HepG2 (cell line): ENCODE data around the gene CA7. TPM values are rescaled to one million over a fixed set of nuclear protein-coding genes. Genes with fewer than 3 reads are reported as not detected.

Experiments
- ARNT2 ChIP-seq: sonication (generic); formaldehyde crosslinking; IDR thresholded peaks from 2 replicates; pipeline ENCODE4 v1.8.0; 2022; ENCODE audit warnings: mild to moderate bottlenecking, low read depth, missing genetic modification reagents, moderate library complexity
- CEBPB ChIP-seq: IDR thresholded peaks from 2 replicates; pipeline ENCODE4 v1.6.1; 2011; ENCODE audit warnings: low read depth, low read length, improper control_type of control experiment, borderline replicate concordance
- FOXM1 ChIP-seq: sonication (generic); formaldehyde crosslinking; IDR thresholded peaks from 2 replicates; pipeline ENCODE4 v1.5.0; 2020; ENCODE audit warnings: missing genetic modification reagents
- MYNN ChIP-seq: sonication (generic); formaldehyde crosslinking; IDR thresholded peaks from 2 replicates; pipeline ENCODE4 v1.4.0; 2020; ENCODE audit warnings: mild to moderate bottlenecking, low read depth, missing genetic modification reagents
- RAD51 ChIP-seq: fragments of 450-650 bp; IDR thresholded peaks from 2 replicates; pipeline ENCODE4 v1.6.1; 2016; ENCODE audit warnings: borderline replicate concordance
- RELA ChIP-seq: sonication (generic); formaldehyde crosslinking; IDR thresholded peaks from 2 replicates; pipeline ENCODE4 v1.4.0; 2020; ENCODE audit warnings: missing genetic modification reagents
- RFXAP ChIP-seq: sonication (generic); formaldehyde crosslinking; IDR thresholded peaks from 2 replicates; pipeline ENCODE4 v1.4.0; 2020; ENCODE audit warnings: missing genetic modification reagents, borderline replicate concordance
- TEAD2 ChIP-seq: sonication (generic); formaldehyde crosslinking; IDR thresholded peaks from 2 replicates; pipeline ENCODE4 v1.9.0; 2021; ENCODE audit warnings: missing genetic modification reagents
- ZNF597 ChIP-seq: sonication (generic); formaldehyde crosslinking; IDR thresholded peaks from 2 replicates; pipeline ENCODE4 v1.5.0; 2020; ENCODE audit warnings: missing genetic modification reagents
- ZSCAN25 ChIP-seq: sonication (generic); formaldehyde crosslinking; IDR thresholded peaks from 2 replicates; pipeline ENCODE4 v1.8.0; 2022; ENCODE audit warnings: mild to moderate bottlenecking, missing genetic modification reagents
- polyA plus RNA-seq, 8 experiments: library from polyadenylated mRNA; depleted of rRNA in 3 of 8; stranded (reverse) in 7 of 8; unstranded in 1 of 8; fragments of >200 nt; fragmentation: Illumina TruSeq in 4 of 8; extraction: Trizol in 4 of 8; gene quantifications; 2 replicates each; pipeline versions ENCODE4 v1.2.1 to v1.2.3, GENCODE V29; 2011 to 2016; ENCODE audit warnings: low read depth in 4 of 8, missing spikeins in 1 of 8, mixed read lengths in 1 of 8; ENCODE audit not compliant: insufficient read depth in 1 of 8
- total RNA-seq, 5 experiments: library from RNA; depleted of rRNA; stranded (reverse); fragments of >200 nt; fragmentation: Illumina TruSeq; extraction: Trizol; gene quantifications; 2 replicates each; pipeline ENCODE4 v1.2.3, GENCODE V29; 2016; ENCODE audit warnings: low read depth in 1 of 5
- TF ChIP-seq, protein P1 (sequence below): sonication (generic); formaldehyde crosslinking; IDR thresholded peaks from one replicate; pipeline ENCODE4 v1.5.1; 2020; ENCODE audit warnings: mild to moderate bottlenecking, missing genetic modification reagents; ENCODE audit errors: not compliant biosample characterization
- TF ChIP-seq, protein P2 (sequence below): sonication (generic); formaldehyde crosslinking; IDR thresholded peaks from 2 replicates; pipeline ENCODE4 v1.4.0; 2020; ENCODE audit warnings: low read depth, mild to moderate bottlenecking, missing genetic modification reagents
- TF ChIP-seq, protein P3 (sequence below): sonication (generic); formaldehyde crosslinking; IDR thresholded peaks from 2 replicates; pipeline ENCODE4 v1.9.0; 2022; ENCODE audit warnings: missing genetic modification reagents, mild to moderate bottlenecking, borderline replicate concordance
- TF ChIP-seq, protein P4 (sequence below): sonication (generic); formaldehyde crosslinking; IDR thresholded peaks from 2 replicates; pipeline ENCODE4 v1.4.0; 2020; ENCODE audit warnings: missing genetic modification reagents

Gene CA7
- total and polyA plus RNA-seq, 2 of the 13 experiments (the other 11 are each of a cell fraction or from before 2014, with no cell fraction given): not detected

DNA sequence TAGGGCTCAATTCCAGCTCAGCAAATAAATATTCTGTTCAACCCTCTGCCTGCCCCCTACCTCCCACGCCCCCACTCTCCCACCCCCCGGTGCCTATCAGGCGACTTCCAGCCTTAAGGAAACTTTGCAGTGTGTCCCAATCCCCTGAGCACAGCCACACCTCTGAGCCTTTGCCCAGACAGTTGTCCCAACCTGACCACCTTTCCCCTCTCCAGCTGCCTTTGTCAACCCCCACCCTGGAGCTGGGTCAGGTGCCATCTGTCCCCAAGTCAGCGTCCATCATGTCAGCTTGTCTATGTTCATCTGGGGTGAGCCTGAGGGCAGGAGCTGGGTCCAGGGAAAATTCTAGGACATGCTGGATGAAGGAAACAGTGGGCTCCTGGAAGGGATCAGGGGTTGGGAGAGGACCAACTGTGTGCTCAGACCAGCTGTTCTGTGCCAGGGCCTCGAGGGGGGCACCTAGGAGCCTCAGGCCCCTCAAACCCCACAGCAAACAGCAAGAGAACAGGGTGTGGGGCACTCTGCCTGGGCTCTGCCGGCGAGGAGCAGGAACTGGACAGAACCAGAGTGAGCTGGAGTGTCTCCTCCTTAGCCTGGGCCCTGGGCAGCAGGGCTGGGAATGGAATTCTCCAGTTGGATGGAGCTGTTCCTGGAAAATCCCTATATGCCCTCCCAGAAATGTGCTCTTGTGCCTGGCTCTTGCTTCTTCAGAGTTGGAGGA is 56.7 kb downstream of the CA7 start (continued):
- TF ChIP-seq, protein P1, sequence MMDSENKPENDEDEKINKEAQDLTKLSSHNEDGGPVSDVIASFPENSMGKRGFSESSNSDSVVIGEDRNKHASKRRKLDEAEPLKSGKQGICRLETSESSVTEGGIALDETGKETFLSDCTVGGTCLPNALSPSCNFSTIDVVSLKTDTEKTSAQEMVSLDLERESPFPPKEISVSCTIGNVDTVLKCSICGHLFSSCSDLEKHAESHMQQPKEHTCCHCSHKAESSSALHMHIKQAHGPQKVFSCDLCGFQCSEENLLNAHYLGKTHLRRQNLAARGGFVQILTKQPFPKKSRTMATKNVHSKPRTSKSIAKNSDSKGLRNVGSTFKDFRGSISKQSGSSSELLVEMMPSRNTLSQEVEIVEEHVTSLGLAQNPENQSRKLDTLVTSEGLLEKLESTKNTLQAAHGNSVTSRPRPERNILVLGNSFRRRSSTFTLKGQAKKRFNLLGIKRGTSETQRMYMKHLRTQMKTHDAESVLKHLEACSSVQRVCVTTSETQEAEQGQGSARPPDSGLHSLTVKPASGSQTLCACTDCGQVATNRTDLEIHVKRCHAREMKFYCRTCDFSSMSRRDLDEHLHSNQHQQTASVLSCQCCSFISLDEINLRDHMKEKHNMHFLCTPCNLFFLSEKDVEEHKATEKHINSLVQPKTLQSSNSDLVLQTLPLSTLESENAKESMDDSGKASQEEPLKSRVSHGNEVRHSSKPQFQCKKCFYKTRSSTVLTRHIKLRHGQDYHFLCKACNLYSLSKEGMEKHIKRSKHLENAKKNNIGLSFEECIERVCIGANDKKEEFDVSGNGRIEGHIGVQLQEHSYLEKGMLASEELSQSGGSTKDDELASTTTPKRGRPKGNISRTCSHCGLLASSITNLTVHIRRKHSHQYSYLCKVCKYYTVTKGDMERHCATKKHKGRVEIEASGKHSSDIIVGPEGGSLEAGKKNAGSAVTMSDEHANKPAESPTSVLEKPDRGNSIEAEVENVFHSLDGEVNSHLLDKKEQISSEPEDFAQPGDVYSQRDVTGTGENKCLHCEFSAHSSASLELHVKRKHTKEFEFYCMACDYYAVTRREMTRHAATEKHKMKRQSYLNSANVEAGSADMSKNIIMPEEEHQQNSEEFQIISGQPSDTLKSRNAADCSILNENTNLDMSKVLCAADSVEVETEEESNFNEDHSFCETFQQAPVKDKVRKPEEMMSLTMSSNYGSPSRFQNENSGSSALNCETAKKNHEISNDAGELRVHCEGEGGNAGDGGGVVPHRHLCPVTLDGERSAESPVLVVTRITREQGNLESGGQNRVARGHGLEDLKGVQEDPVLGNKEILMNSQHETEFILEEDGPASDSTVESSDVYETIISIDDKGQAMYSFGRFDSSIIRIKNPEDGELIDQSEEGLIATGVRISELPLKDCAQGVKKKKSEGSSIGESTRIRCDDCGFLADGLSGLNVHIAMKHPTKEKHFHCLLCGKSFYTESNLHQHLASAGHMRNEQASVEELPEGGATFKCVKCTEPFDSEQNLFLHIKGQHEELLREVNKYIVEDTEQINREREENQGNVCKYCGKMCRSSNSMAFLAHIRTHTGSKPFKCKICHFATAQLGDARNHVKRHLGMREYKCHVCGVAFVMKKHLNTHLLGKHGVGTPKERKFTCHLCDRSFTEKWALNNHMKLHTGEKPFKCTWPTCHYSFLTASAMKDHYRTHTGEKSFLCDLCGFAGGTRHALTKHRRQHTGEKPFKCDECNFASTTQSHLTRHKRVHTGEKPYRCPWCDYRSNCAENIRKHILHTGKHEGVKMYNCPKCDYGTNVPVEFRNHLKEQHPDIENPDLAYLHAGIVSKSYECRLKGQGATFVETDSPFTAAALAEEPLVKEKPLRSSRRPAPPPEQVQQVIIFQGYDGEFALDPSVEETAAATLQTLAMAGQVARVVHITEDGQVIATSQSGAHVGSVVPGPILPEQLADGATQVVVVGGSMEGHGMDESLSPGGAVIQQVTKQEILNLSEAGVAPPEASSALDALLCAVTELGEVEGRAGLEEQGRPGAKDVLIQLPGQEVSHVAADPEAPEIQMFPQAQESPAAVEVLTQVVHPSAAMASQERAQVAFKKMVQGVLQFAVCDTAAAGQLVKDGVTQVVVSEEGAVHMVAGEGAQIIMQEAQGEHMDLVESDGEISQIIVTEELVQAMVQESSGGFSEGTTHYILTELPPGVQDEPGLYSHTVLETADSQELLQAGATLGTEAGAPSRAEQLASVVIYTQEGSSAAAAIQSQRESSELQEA (CRISPR knock-in tag): peak; percentile 61
- 0 out of 2 replicates have a peak, but pooled peaks have one; percentile 24 for TF ChIP-seq ARNT2
- TF ChIP-seq RAD51: no peak
- TF ChIP-seq, protein P2, sequence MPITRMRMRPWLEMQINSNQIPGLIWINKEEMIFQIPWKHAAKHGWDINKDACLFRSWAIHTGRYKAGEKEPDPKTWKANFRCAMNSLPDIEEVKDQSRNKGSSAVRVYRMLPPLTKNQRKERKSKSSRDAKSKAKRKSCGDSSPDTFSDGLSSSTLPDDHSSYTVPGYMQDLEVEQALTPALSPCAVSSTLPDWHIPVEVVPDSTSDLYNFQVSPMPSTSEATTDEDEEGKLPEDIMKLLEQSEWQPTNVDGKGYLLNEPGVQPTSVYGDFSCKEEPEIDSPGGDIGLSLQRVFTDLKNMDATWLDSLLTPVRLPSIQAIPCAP (CRISPR knock-in tag): no peak
- TF ChIP-seq RFXAP: no peak
- no peak for TF ChIP-seq TEAD2
- TF ChIP-seq FOXM1 (CRISPR knock-in tag): no peak
- TF ChIP-seq ZNF597 (CRISPR knock-in tag): no peak
- TF ChIP-seq RELA (CRISPR knock-in tag): no peak
- TF ChIP-seq, protein P3, sequence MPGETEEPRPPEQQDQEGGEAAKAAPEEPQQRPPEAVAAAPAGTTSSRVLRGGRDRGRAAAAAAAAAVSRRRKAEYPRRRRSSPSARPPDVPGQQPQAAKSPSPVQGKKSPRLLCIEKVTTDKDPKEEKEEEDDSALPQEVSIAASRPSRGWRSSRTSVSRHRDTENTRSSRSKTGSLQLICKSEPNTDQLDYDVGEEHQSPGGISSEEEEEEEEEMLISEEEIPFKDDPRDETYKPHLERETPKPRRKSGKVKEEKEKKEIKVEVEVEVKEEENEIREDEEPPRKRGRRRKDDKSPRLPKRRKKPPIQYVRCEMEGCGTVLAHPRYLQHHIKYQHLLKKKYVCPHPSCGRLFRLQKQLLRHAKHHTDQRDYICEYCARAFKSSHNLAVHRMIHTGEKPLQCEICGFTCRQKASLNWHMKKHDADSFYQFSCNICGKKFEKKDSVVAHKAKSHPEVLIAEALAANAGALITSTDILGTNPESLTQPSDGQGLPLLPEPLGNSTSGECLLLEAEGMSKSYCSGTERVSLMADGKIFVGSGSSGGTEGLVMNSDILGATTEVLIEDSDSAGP (CRISPR knock-in tag): 0 out of 2 replicates have a peak, but pooled peaks have one; percentile 25
- TF ChIP-seq, protein P4, sequence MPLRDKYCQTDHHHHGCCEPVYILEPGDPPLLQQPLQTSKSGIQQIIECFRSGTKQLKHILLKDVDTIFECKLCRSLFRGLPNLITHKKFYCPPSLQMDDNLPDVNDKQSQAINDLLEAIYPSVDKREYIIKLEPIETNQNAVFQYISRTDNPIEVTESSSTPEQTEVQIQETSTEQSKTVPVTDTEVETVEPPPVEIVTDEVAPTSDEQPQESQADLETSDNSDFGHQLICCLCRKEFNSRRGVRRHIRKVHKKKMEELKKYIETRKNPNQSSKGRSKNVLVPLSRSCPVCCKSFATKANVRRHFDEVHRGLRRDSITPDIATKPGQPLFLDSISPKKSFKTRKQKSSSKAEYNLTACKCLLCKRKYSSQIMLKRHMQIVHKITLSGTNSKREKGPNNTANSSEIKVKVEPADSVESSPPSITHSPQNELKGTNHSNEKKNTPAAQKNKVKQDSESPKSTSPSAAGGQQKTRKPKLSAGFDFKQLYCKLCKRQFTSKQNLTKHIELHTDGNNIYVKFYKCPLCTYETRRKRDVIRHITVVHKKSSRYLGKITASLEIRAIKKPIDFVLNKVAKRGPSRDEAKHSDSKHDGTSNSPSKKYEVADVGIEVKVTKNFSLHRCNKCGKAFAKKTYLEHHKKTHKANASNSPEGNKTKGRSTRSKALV: no peak
- TF ChIP-seq MYNN (CRISPR knock-in tag): no peak
- no peak for TF ChIP-seq CEBPB
- no peak for TF ChIP-seq ZSCAN25 (CRISPR knock-in tag)
